A549 (cell line): ENCODE data around the gene TAS2R3.

Experiments
- BHLHE40 ChIP-seq: IDR thresholded peaks from 2 replicates; pipeline ENCODE4 v1.6.1; 2012; ENCODE audit warnings: low read depth, low read length, inconsistent platforms
- CEBPB ChIP-seq, 2 experiments: fragments of >200 bp in 1 of 2; sonication (Bioruptor Twin) in 1 of 2; formaldehyde crosslinking in 1 of 2; IDR thresholded peaks; 2 replicates each; pipeline ENCODE4 v1.6.1; 2012 to 2016
- CHD2 ChIP-seq: fragments of 150-350 bp; IDR thresholded peaks from 2 replicates; pipeline ENCODE4 v1.6.1; 2014; ENCODE audit warnings: low read length; ENCODE audit not compliant: partially characterized antibody
- CHD4 ChIP-seq: fragments of 200-600 bp; sonication (generic); IDR thresholded peaks from 2 replicates; pipeline ENCODE4 v1.6.1; 2016; ENCODE audit warnings: antibody characterized with exemption, mild to moderate bottlenecking, borderline replicate concordance
- EHF ChIP-seq: fragments of 250-450 bp; sonication (Bioruptor Pico); IDR thresholded peaks from 2 replicates; pipeline ENCODE4 v1.5.0; 2020; ENCODE audit warnings: mild to moderate bottlenecking
- EP300 ChIP-seq, 2 experiments: fragments of >200 bp; sonication (Bioruptor Twin); formaldehyde crosslinking; IDR thresholded peaks; 2 replicates in 1 of 2; 3 replicates in 1 of 2; pipeline ENCODE4 v1.6.1; 2016 to 2017
- HDAC2 ChIP-seq: fragments of 200-600 bp; sonication (generic); IDR thresholded peaks from 2 replicates; pipeline ENCODE4 v1.6.1; 2016
- POLR2A ChIP-seq: IDR thresholded peaks from 2 replicates; pipeline ENCODE4 v1.6.1; 2012; ENCODE audit warnings: mild to moderate bottlenecking, low read length
- RAD21 ChIP-seq, 2 experiments: fragments of >200 bp in 1 of 2; sonication (Bioruptor Twin) in 1 of 2; formaldehyde crosslinking in 1 of 2; IDR thresholded peaks in 1 of 2; conservative IDR thresholded peaks in 1 of 2; 2 replicates in 1 of 2; 3 replicates in 1 of 2; pipeline ENCODE4 v1.6.1; 2012 to 2018; ENCODE audit warnings: inconsistent platforms in 1 of 2
- RARB ChIP-seq: fragments of 250-450 bp; sonication (Bioruptor Pico); IDR thresholded peaks from 2 replicates; pipeline ENCODE4 v1.8.0; 2021; ENCODE audit warnings: mild to moderate bottlenecking, moderate library complexity
- TF ChIP-seq, protein P1 (sequence below): fragments of >200 bp; sonication (Bioruptor Twin); formaldehyde crosslinking; IDR thresholded peaks from 3 replicates; pipeline ENCODE4 v1.5.1; 2016
- TF ChIP-seq, protein P2 (sequence below): IDR thresholded peaks from 2 replicates; pipeline ENCODE4 v1.6.1; 2012

DNA sequence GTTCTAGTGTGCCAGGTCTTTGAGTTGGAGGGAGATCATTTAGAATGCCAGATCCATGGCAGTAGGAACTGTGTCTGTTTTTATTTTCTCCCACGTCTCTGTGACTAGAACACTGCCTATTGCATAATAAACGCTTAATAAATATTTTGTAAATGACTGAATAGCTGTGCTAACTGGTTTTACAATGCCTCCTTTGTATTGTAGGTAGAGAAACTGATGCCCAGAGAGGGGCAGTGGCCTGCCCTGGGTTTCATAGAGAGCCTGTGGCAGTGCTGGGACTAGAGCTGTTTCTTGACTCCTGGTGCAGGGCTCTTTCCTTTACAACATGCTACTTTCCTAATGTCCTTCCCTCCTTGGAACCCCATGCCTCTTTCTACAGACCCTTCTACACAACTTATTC, 28.6 kb downstream of the TAS2R3 start:
- TF ChIP-seq, protein P1, sequence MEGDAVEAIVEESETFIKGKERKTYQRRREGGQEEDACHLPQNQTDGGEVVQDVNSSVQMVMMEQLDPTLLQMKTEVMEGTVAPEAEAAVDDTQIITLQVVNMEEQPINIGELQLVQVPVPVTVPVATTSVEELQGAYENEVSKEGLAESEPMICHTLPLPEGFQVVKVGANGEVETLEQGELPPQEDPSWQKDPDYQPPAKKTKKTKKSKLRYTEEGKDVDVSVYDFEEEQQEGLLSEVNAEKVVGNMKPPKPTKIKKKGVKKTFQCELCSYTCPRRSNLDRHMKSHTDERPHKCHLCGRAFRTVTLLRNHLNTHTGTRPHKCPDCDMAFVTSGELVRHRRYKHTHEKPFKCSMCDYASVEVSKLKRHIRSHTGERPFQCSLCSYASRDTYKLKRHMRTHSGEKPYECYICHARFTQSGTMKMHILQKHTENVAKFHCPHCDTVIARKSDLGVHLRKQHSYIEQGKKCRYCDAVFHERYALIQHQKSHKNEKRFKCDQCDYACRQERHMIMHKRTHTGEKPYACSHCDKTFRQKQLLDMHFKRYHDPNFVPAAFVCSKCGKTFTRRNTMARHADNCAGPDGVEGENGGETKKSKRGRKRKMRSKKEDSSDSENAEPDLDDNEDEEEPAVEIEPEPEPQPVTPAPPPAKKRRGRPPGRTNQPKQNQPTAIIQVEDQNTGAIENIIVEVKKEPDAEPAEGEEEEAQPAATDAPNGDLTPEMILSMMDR = no peak
- TF ChIP-seq POLR2A (no peak), RAD21 (conservative IDR thresholded peaks at IDR 0.05 in 1 of 2, IDR thresholded peaks at IDR 0.05 in 1 of 2) (no peak), CEBPB (IDR thresholded peaks at IDR 0.05) (no peak), RARB (CRISPR knock-in tag) (no peak), CHD4 (no peak), HDAC2 (no peak), CHD2 (no peak), BHLHE40 (no peak), EHF (CRISPR knock-in tag) (no peak), EP300 (IDR thresholded peaks at IDR 0.05) (no peak)
- TF ChIP-seq, protein P2, sequence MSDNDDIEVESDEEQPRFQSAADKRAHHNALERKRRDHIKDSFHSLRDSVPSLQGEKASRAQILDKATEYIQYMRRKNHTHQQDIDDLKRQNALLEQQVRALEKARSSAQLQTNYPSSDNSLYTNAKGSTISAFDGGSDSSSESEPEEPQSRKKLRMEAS = no peak
